Measurements from ENCODE around the gene SSRP1. TPM values are rescaled to one million over a fixed set of nuclear protein-coding genes. Genes with fewer than 3 reads are reported as not detected.

The SSRP1 gene
- total and polyA plus RNA-seq, 9 of the 15 experiments (the other 6 are each of a cell fraction or from before 2014, with no cell fraction given), result 91.1 to 416 (median 245) TPM

DNA sequence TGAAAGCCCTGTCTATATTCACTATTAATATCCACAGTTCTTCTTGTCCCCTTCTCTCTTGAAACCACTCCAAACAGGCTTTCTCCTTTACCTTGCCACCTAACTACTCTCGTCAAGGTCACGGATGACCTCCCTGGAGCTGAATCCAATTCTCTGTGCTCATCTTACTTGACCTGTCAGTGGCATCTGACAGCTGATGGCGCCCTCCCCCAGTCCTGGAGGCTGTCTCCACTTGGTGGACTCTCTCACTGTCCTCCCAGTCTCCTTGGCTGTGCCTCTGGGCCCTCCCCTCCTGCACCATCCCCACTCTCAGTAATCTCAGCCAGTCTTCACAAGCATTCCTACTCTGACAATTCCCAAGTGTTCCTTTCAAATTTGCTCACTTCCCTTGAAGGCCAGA, 19.7 kb downstream of the SSRP1 start (continued):
- no peak for TF ChIP-seq XRCC3 (IDR thresholded peaks at IDR 0.05)
- TF ChIP-seq, protein P1, sequence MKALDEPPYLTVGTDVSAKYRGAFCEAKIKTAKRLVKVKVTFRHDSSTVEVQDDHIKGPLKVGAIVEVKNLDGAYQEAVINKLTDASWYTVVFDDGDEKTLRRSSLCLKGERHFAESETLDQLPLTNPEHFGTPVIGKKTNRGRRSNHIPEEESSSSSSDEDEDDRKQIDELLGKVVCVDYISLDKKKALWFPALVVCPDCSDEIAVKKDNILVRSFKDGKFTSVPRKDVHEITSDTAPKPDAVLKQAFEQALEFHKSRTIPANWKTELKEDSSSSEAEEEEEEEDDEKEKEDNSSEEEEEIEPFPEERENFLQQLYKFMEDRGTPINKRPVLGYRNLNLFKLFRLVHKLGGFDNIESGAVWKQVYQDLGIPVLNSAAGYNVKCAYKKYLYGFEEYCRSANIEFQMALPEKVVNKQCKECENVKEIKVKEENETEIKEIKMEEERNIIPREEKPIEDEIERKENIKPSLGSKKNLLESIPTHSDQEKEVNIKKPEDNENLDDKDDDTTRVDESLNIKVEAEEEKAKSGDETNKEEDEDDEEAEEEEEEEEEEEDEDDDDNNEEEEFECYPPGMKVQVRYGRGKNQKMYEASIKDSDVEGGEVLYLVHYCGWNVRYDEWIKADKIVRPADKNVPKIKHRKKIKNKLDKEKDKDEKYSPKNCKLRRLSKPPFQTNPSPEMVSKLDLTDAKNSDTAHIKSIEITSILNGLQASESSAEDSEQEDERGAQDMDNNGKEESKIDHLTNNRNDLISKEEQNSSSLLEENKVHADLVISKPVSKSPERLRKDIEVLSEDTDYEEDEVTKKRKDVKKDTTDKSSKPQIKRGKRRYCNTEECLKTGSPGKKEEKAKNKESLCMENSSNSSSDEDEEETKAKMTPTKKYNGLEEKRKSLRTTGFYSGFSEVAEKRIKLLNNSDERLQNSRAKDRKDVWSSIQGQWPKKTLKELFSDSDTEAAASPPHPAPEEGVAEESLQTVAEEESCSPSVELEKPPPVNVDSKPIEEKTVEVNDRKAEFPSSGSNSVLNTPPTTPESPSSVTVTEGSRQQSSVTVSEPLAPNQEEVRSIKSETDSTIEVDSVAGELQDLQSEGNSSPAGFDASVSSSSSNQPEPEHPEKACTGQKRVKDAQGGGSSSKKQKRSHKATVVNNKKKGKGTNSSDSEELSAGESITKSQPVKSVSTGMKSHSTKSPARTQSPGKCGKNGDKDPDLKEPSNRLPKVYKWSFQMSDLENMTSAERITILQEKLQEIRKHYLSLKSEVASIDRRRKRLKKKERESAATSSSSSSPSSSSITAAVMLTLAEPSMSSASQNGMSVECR (CRISPR knock-in tag; IDR thresholded peaks at IDR 0.05), result no peak
- no peak for TF ChIP-seq RBM25 (IDR thresholded peaks at IDR 0.05; ENCODE audit: low read depth, low read length, severe bottlenecking)
- peak in 1 of 2 experiments; percentile 35; a peak in 2 of 4 replicates for TF ChIP-seq RAD21 (CRISPR knock-in tag; conservative IDR thresholded peaks at IDR 0.05 in 1 of 2, IDR thresholded peaks at IDR 0.05 in 1 of 2)
- TF ChIP-seq DNMT1 (IDR thresholded peaks at IDR 0.05), result no peak
- TF ChIP-seq, protein P2, sequence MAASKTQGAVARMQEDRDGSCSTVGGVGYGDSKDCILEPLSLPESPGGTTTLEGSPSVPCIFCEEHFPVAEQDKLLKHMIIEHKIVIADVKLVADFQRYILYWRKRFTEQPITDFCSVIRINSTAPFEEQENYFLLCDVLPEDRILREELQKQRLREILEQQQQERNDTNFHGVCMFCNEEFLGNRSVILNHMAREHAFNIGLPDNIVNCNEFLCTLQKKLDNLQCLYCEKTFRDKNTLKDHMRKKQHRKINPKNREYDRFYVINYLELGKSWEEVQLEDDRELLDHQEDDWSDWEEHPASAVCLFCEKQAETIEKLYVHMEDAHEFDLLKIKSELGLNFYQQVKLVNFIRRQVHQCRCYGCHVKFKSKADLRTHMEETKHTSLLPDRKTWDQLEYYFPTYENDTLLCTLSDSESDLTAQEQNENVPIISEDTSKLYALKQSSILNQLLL (CRISPR knock-in tag; IDR thresholded peaks at IDR 0.05; ENCODE audit: borderline replicate concordance), result no peak
- TF ChIP-seq NR2C1 (IDR thresholded peaks at IDR 0.05), result 0 out of 2 replicates have a peak, but pooled peaks have one; percentile 37
- TF ChIP-seq NR2C1 (tag; IDR thresholded peaks at IDR 0.05), result no peak
- TF ChIP-seq NONO (IDR thresholded peaks at IDR 0.05; ENCODE audit: low read depth in 2 of 2, low read length in 1 of 2), result no peak
- TF ChIP-seq, protein P3, sequence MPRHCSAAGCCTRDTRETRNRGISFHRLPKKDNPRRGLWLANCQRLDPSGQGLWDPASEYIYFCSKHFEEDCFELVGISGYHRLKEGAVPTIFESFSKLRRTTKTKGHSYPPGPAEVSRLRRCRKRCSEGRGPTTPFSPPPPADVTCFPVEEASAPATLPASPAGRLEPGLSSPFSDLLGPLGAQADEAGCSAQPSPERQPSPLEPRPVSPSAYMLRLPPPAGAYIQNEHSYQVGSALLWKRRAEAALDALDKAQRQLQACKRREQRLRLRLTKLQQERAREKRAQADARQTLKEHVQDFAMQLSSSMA (CRISPR knock-in tag; IDR thresholded peaks at IDR 0.05), result no peak
- peak; percentile 94 for TF ChIP-seq ZBTB17 (CRISPR knock-in tag; IDR thresholded peaks at IDR 0.05)
- no peak for TF ChIP-seq SRSF9 (IDR thresholded peaks at IDR 0.05; ENCODE audit: borderline replicate concordance, low read depth, low read length)
- no peak for TF ChIP-seq ZNF584 (CRISPR knock-in tag; IDR thresholded peaks at IDR 0.05; ENCODE audit: low read depth)
- TF ChIP-seq MTF1 (CRISPR knock-in tag; IDR thresholded peaks at IDR 0.05; ENCODE audit: borderline replicate concordance), result no peak
- no peak for TF ChIP-seq ZC3H4 (CRISPR knock-in tag; IDR thresholded peaks at IDR 0.05; ENCODE audit: borderline replicate concordance)
- TF ChIP-seq SMAD2 (IDR thresholded peaks at IDR 0.05; ENCODE audit: low read depth, low read length), result no peak
- no peak for TF ChIP-seq NEUROD1 (IDR thresholded peaks at IDR 0.05; ENCODE audit: borderline replicate concordance, low read depth, low read length, partially characterized antibody)
- TF ChIP-seq RBBP5 (IDR thresholded peaks at IDR 0.05; ENCODE audit: borderline replicate concordance, insufficient read depth, low read length, poor library complexity, severe bottlenecking), result no peak
- TF ChIP-seq, protein P4, sequence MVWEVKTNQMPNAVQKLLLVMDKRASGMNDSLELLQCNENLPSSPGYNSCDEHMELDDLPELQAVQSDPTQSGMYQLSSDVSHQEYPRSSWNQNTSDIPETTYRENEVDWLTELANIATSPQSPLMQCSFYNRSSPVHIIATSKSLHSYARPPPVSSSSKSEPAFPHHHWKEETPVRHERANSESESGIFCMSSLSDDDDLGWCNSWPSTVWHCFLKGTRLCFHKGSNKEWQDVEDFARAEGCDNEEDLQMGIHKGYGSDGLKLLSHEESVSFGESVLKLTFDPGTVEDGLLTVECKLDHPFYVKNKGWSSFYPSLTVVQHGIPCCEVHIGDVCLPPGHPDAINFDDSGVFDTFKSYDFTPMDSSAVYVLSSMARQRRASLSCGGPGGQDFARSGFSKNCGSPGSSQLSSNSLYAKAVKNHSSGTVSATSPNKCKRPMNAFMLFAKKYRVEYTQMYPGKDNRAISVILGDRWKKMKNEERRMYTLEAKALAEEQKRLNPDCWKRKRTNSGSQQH (CRISPR knock-in tag; IDR thresholded peaks at IDR 0.05), result no peak
- TF ChIP-seq, protein P5, sequence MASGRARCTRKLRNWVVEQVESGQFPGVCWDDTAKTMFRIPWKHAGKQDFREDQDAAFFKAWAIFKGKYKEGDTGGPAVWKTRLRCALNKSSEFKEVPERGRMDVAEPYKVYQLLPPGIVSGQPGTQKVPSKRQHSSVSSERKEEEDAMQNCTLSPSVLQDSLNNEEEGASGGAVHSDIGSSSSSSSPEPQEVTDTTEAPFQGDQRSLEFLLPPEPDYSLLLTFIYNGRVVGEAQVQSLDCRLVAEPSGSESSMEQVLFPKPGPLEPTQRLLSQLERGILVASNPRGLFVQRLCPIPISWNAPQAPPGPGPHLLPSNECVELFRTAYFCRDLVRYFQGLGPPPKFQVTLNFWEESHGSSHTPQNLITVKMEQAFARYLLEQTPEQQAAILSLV (tag; IDR thresholded peaks at IDR 0.05), result no peak

All from K562 (cell line).